GM12874 (cell line): Measurements from ENCODE around the gene YLPM1.

Experiments used
- CTCF ChIP-seq: IDR thresholded peaks from 2 replicates; pipeline ENCODE4 v1.5.1; 2011; ENCODE audit warnings: low read depth, mild to moderate bottlenecking, control low read depth, low read length, moderate library complexity; ENCODE audit not compliant: insufficient read depth

Gene YLPM1

GRCh38 chr14:74737753-74738325, 25.3 kb upstream of the YLPM1 start:
- TF ChIP-seq CTCF = no peak

- TF ChIP-seq CTCF = no peak
These were observed 23.7 kb upstream of the YLPM1 start for GRCh38 chr14:74739293-74740030.

- TF ChIP-seq CTCF = no peak
These were observed 15.9 kb upstream of the YLPM1 start for GRCh38 chr14:74747237-74747636.

GRCh38 chr14:74754157-74754556, 9.0 kb upstream of the YLPM1 start:
- TF ChIP-seq CTCF = no peak

GRCh38 chr14:74754899-74755298, 8.2 kb upstream of the YLPM1 start:
- TF ChIP-seq CTCF = no peak

- no peak for TF ChIP-seq CTCF
These were observed 6.8 kb upstream of the YLPM1 start for GRCh38 chr14:74756326-74756725.

GRCh38 chr14:74763803-74764531, 851 bp downstream of the YLPM1 start:
- no peak for TF ChIP-seq CTCF
